Esophagus squamous epithelium (tissue), 5 donors: ENCODE measurements around the gene CEP63. TPM values are rescaled to one million over a fixed set of nuclear protein-coding genes. Genes with fewer than 3 reads are reported as not detected.
"Not testable (repeated sequence)": the region's sequence is repeated elsewhere in the genome, so short reads cannot be mapped to it uniquely, and the experiment has no call there.

Experiments
- DNase-seq: peaks from one replicate; lab custom pipeline; 2025; lab: John Stamatoyannopoulos, UW
- H3K27ac ChIP-seq, 4 donors: fragments of 200-600 bp; sonication (generic); one replicate each; pipeline ENCODE4 v1.5.1; 2016 to 2019; ENCODE audit warnings: mild to moderate bottlenecking in 1 of 4
- H3K27me3 ChIP-seq, 4 donors: fragments of 200-600 bp; sonication (generic); 1 replicate in 3 of 4; 2 replicates in 1 of 4; pipeline versions ENCODE4 v1.5.1 to v1.6.0; 2017 to 2021; ENCODE audit warnings: antibody characterized with exemption in 1 of 4
- H3K36me3 ChIP-seq, 3 donors: fragments of 200-600 bp; sonication (generic); one replicate each; pipeline ENCODE4 v1.5.1; 2016 to 2019
- H3K4me1 ChIP-seq, 3 donors: fragments of 200-600 bp; sonication (generic); one replicate each; pipeline ENCODE4 v1.5.1; 2017 to 2019
- H3K4me3 ChIP-seq, 4 donors: fragments of 200-600 bp; sonication (generic); 1 replicate in 3 of 4; 2 replicates in 1 of 4; pipeline ENCODE4 v1.5.1; 2016 to 2019; ENCODE audit warnings: mild to moderate bottlenecking in 2 of 4, moderate library complexity in 1 of 4
- H3K9me3 ChIP-seq, 3 donors: fragments of 200-600 bp; sonication (generic); one replicate each; pipeline ENCODE4 v1.5.1; 2016 to 2019
- POLR2A ChIP-seq, 4 donors: fragments of 450-650 bp; IDR thresholded peaks; one replicate each; pipeline ENCODE4 v1.6.1; 2017; ENCODE audit warnings: antibody characterized with exemption in 4 of 4, mild to moderate bottlenecking in 4 of 4, moderate library complexity in 3 of 4
- WGBS, 2 donors: methylation state at CpG; one replicate each; pipeline ENCODE4 v1.1.5; 2018; 5-methylcytosine and 5-hydroxymethylcytosine counted together
- intact Hi-C: fragments of 100-400 bp; cut with DNase I; formaldehyde crosslinking; loops from one replicate; pipeline ENCODE4 v1.15.0; 2022
- total RNA-seq, 4 donors: library from RNA; depleted of rRNA; stranded (reverse); fragments of >200 nt; gene quantifications; one replicate each; pipeline ENCODE4 v1.1.0, GENCODE V29; 2016
- TF ChIP-seq, protein P1 (sequence below), 6 experiments: fragments of 450-650 bp in 4 of 6; fragments of 200-600 bp in 2 of 6; sonication (generic) in 2 of 6; IDR thresholded peaks; one replicate each; pipeline ENCODE4 v1.5.1; 2016 to 2019; ENCODE audit warnings: antibody characterized with exemption in 6 of 6, mild to moderate bottlenecking in 4 of 6, moderate library complexity in 4 of 6
- donor health status: DM: yes; HTN: yes; CAD: no.

Gene CEP63
- total RNA-seq, 4 donors from 2014 or later, result 7.7 to 18.1 (median 14.4) TPM

DNA sequence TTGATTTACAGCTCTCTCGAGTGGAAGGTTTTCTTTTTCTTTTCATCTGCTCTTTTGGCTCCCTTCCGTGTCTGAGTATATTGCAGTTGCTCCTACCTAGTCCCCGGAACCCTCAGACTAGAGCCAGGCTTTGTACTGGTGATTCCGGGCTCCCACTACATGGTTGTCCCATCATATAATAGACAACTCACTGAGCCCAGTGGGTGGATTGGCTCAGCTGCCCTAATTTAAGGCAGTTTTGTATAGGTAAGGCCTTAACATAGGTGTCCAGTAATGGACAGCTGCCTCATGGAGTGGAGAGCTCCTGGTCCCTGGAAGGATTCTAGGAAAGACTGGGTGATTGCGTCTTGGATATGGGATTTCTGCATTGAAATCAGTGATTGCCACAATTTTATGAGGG is 106.9 kb downstream of the CEP63 start:
- DNase-seq, result no peak
- H3K36me3 ChIP-seq, result no peaks in the 10 kb centered on the region
- no peaks in the 10 kb centered on the region for H3K9me3 ChIP-seq
- peaks cover 0 to 3% (median 0%) of the 10 kb centered on the region in 4 donors for H3K27me3 ChIP-seq
- 89% methylated on average over 5 of the region's 5 CpGs for WGBS, 2 donors
- H3K4me3 ChIP-seq, result no peak overlapping the region
- intact Hi-C loops, result no loop called here
- TF ChIP-seq, protein P1, sequence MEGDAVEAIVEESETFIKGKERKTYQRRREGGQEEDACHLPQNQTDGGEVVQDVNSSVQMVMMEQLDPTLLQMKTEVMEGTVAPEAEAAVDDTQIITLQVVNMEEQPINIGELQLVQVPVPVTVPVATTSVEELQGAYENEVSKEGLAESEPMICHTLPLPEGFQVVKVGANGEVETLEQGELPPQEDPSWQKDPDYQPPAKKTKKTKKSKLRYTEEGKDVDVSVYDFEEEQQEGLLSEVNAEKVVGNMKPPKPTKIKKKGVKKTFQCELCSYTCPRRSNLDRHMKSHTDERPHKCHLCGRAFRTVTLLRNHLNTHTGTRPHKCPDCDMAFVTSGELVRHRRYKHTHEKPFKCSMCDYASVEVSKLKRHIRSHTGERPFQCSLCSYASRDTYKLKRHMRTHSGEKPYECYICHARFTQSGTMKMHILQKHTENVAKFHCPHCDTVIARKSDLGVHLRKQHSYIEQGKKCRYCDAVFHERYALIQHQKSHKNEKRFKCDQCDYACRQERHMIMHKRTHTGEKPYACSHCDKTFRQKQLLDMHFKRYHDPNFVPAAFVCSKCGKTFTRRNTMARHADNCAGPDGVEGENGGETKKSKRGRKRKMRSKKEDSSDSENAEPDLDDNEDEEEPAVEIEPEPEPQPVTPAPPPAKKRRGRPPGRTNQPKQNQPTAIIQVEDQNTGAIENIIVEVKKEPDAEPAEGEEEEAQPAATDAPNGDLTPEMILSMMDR (IDR thresholded peaks at IDR 0.05), result no peak
- TF ChIP-seq POLR2A (IDR thresholded peaks at IDR 0.05), result no peak
- H3K27ac ChIP-seq, result no peak overlapping the region
- H3K4me1 ChIP-seq, result peaks cover 0 to 15% (median 0%) of the 10 kb centered on the region in 3 donors

DNA sequence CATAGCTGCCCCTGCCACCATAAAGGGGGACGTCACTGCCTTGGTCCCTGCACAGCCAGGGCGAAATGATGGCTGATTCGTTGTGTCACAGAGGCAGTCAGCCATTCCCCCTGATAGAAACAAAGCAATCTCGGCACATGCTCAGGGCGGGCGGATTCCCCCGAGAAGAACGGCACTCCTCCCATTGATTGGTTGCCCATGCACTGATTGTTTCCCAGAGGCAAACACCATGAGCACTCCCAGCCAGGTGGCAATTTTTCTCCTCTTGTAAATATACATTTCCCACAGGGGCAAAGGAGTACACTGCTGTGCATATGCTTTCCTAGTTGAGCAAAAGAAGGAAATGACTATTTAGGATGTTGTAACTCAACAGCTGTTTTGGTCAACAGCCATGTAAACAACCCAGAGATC is 108.5 kb downstream of the CEP63 start:
- Histone ChIP-seq H3K9me3 (no peaks in the 10 kb centered on the region), H3K27me3 (peaks cover 0 to 3% (median 0%) of the 10 kb centered on the region in 4 donors), H3K4me1 (peaks cover 0 to 21% (median 0%) of the 10 kb centered on the region in 3 donors), H3K4me3 (no peak overlapping the region), H3K27ac (no peak overlapping the region), H3K36me3 (no peaks in the 10 kb centered on the region)
- DNase-seq, result no peak
- WGBS, 2 donors, result 69% methylated on average over 5 of the region's 8 CpGs; no CpG with 5 or more reads in 1 of the 2 donors
- no peak for TF ChIP-seq POLR2A (IDR thresholded peaks at IDR 0.05)
- TF ChIP-seq, protein P1 (IDR thresholded peaks at IDR 0.05), result no peak
- intact Hi-C loops, result no loop called here

DNA sequence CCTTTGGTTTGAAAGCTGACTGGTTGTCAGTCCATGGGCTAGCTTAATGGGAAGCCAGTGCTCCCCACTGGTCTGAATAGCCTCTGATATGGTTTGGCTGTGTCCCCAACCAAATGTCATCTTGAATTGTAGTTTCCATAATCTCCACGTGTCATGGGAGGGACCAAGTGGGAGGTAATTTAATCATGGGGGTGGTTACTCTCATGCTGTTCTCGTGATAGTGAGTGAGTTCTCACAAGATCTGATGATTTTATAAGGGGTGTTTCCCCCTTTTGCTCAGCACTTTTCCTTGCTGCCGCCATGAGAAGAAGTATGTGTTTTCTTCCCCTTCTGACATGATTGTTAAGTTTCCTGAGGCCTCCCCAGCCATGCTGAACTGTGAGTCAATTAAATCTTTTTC is 109.1 kb downstream of the CEP63 start:
- H3K27ac ChIP-seq, H3K9me3 ChIP-seq, H3K27me3 ChIP-seq, intact Hi-C loops, DNase-seq, H3K4me3 ChIP-seq, H3K36me3 ChIP-seq: not testable (repeated sequence)
- peaks cover 0 to 23% (median 0%) of the 10 kb centered on the region in 3 donors for H3K4me1 ChIP-seq
- WGBS, 2 donors, result 57 to 84% methylated on average over 3 of the region's 3 CpGs

DNA sequence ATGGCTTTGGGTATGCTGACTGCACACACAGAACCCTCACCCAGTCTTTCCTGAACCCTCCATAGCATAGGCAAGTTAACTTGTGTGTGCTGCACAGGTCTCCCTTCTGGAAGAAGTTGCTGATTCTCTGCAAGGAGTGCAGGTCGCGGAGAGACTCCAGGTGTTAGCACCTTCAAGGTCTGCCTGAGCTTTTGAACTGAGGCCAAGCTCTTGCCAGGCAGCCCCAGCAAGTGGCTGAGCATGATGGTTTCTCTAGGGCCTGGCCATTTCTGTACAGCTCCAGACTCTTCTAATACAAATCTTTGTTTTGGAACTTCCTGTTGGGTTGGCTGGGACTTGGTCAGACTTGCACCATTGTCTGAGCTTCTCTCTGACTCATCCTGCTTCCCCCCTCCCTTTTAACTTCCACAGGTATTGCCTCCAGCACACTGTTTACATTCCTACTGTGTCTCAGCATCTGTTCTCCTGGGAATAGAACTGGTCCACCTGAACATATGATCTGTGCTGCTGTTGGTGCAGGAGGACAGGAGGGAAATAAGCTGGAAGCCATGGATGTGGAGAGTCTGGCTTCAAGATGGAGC is 111.6 kb downstream of the CEP63 start:
- no peak for DNase-seq
- WGBS, 2 donors, result 58% methylated on average over 2 of the region's 2 CpGs; no CpG with 5 or more reads in 1 of the 2 donors
- Histone ChIP-seq H3K9me3 (no peaks in the 10 kb centered on the region), H3K4me3 (no peak overlapping the region), H3K36me3 (no peaks in the 10 kb centered on the region), H3K27ac (no peak overlapping the region), H3K27me3 (peaks cover 0 to 17% (median 0%) of the 10 kb centered on the region in 4 donors), H3K4me1 (peaks cover 3 to 39% (median 9%) of the 10 kb centered on the region in 3 donors)
- intact Hi-C loops, result no loop called here
- TF ChIP-seq, protein P1 (IDR thresholded peaks at IDR 0.05), result no peak
- TF ChIP-seq POLR2A (IDR thresholded peaks at IDR 0.05), result no peak

DNA sequence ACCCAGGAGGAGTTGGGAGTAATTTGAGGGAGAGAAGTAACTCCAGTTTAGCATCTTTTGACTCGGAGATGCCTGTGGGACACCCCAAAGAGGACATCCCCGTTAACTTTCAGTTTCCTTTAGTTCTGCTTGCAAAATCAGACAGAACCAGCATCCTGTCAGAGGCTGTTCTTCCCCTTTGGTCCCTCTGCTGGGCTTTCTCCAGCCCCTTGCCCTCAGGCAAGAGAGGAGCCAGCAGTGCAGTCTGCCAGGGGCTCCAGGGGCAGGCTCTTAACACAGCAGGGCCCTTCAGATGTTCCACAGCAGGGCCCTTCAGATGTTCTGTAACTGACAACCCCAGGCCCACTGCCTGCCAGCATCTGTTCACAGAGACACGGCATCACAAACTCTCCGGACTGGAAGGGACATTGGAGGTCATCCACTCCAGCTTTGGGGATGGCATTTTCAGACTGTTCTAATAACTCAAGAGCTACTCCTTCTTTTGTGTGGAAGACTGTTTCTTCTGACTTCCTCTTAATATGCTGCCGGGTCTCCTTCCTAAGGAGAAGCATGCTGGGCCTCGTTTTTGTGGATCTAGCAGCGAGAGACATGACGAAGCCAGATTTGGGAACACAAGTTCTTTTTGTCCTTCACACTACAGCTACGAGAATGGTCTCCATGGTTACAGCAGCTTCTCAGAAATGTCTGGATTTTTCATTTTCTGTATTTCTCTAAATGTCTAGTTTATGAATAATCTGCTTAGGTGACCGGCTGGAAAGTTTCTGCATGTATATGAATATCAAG is 113.1 kb downstream of the CEP63 start:
- H3K36me3 ChIP-seq, result no peaks in the 10 kb centered on the region
- peaks cover 0 to 22% (median 0%) of the 10 kb centered on the region in 4 donors for H3K27me3 ChIP-seq
- no peak for DNase-seq
- peaks cover 3 to 39% (median 9%) of the 10 kb centered on the region in 3 donors for H3K4me1 ChIP-seq
- H3K27ac ChIP-seq, result no peak overlapping the region
- no peaks in the 10 kb centered on the region for H3K9me3 ChIP-seq
- TF ChIP-seq POLR2A (IDR thresholded peaks at IDR 0.05), result no peak
- TF ChIP-seq, protein P1 (IDR thresholded peaks at IDR 0.05), result no peak
- H3K4me3 ChIP-seq, result no peak overlapping the region
- intact Hi-C loops, result no loop called here
- 68 to 71% methylated on average over 9 to 10 of the region's 10 CpGs for WGBS, 2 donors
